HEK293 (cell line): ENCODE results near the gene DLEC1.

Experiments
- CTCF ChIA-PET: fragments of 350-600 bp; formaldehyde crosslinking; extraction: SDS; loops from one replicate; lab custom pipeline; 2021; ENCODE audit warnings: antibody characterized with exemption; lab: Yijun Ruan, JAX
- POLR2A ChIA-PET: fragments of 300-600 bp; formaldehyde crosslinking; extraction: SDS; loops from one replicate; lab custom pipeline; 2020; ENCODE audit warnings: antibody characterized with exemption, inconsistent platforms; lab: Yijun Ruan, JAX
- H3K27ac ChIP-seq: fragments of 200-500 bp; sonication (Bioruptor generic); 2 replicates; pipeline ENCODE4 v1.5.1; 2014; ENCODE audit warnings: low read depth, low read length, control low read depth, inconsistent platforms; ENCODE audit errors: extremely low read depth
- H3K36me3 ChIP-seq, 2 experiments: fragments of 200-500 bp in 1 of 2; sonication (Bioruptor generic) in 1 of 2; 1 replicate in 1 of 2; 2 replicates in 1 of 2; pipeline ENCODE4 v1.5.1; 2014 to 2017; ENCODE audit warnings: inconsistent platforms in 2 of 2, low read length in 2 of 2; ENCODE audit not compliant: control insufficient read depth in 2 of 2, insufficient read depth in 1 of 2
- H3K4me1 ChIP-seq: fragments of 200-500 bp; sonication (Bioruptor generic); 2 replicates; pipeline ENCODE4 v1.5.1; 2014; ENCODE audit warnings: mild to moderate bottlenecking, low read length, inconsistent platforms; ENCODE audit not compliant: control insufficient read depth, insufficient read depth
- H3K4me3 ChIP-seq: 2 replicates; pipeline ENCODE4 v1.5.1; 2011; ENCODE audit warnings: low read depth, mild to moderate bottlenecking, control low read depth, low read length, moderate library complexity
- H3K9me3 ChIP-seq: fragments of 200-500 bp; sonication (Bioruptor generic); 2 replicates; pipeline ENCODE4 v1.5.1; 2014; ENCODE audit warnings: low read depth, low read length, inconsistent platforms; ENCODE audit not compliant: control insufficient read depth, insufficient read depth
- GFI1B ChIP-seq: fragments of 450-650 bp; formaldehyde crosslinking; IDR thresholded peaks from 2 replicates; pipeline ENCODE4 v1.5.1; 2016; ENCODE audit warnings: missing biosample characterization, missing genetic modification characterization
- IKZF3 ChIP-seq: fragments of 450-650 bp; IDR thresholded peaks from 2 replicates; pipeline ENCODE4 v1.5.0; 2018; ENCODE audit warnings: missing biosample characterization, mild to moderate bottlenecking, missing genetic modification characterization, moderate library complexity
- KLF7 ChIP-seq: fragments of 450-650 bp; formaldehyde crosslinking; IDR thresholded peaks from 2 replicates; pipeline ENCODE4 v1.5.1; 2016; ENCODE audit warnings: missing biosample characterization, missing genetic modification characterization, borderline replicate concordance
- SP7 ChIP-seq: fragments of 450-650 bp; formaldehyde crosslinking; IDR thresholded peaks from 2 replicates; pipeline ENCODE4 v1.5.1; 2016; ENCODE audit warnings: missing biosample characterization, missing genetic modification characterization
- ZBTB10 ChIP-seq: fragments of 450-650 bp; formaldehyde crosslinking; IDR thresholded peaks from 2 replicates; pipeline ENCODE4 v1.5.1; 2016; ENCODE audit warnings: missing biosample characterization, missing genetic modification characterization
- ZBTB21 ChIP-seq: fragments of 450-650 bp; formaldehyde crosslinking; IDR thresholded peaks from 2 replicates; pipeline ENCODE4 v1.5.1; 2017; ENCODE audit warnings: missing biosample characterization, missing genetic modification characterization
- ZNF121 ChIP-seq: fragments of 450-650 bp; formaldehyde crosslinking; IDR thresholded peaks from 2 replicates; pipeline ENCODE4 v1.5.1; 2016; ENCODE audit warnings: missing biosample characterization, missing genetic modification characterization
- ZNF202 ChIP-seq: fragments of 450-650 bp; formaldehyde crosslinking; IDR thresholded peaks from 2 replicates; pipeline ENCODE4 v1.5.1; 2016; ENCODE audit warnings: missing biosample characterization, missing genetic modification characterization, borderline replicate concordance
- ZNF335 ChIP-seq: fragments of 450-650 bp; formaldehyde crosslinking; conservative IDR thresholded peaks from 2 replicates; pipeline ENCODE4 v1.5.1; 2016; ENCODE audit warnings: missing biosample characterization, missing genetic modification characterization
- ZNF513 ChIP-seq: fragments of 450-650 bp; IDR thresholded peaks from 2 replicates; pipeline ENCODE4 v1.5.1; 2018; ENCODE audit warnings: missing biosample characterization, missing genetic modification characterization
- ZNF521 ChIP-seq: fragments of 450-650 bp; formaldehyde crosslinking; IDR thresholded peaks from 2 replicates; pipeline ENCODE4 v1.5.1; 2017; ENCODE audit warnings: missing biosample characterization, mild to moderate bottlenecking, missing genetic modification characterization
- ZNF555 ChIP-seq: fragments of 450-650 bp; formaldehyde crosslinking; conservative IDR thresholded peaks from 2 replicates; pipeline ENCODE4 v1.5.1; 2017; ENCODE audit warnings: missing biosample characterization, mild to moderate bottlenecking, missing genetic modification characterization, inconsistent platforms
- ZNF621 ChIP-seq: fragments of 450-650 bp; formaldehyde crosslinking; IDR thresholded peaks from 2 replicates; pipeline ENCODE4 v1.5.1; 2017; ENCODE audit warnings: missing biosample characterization, missing genetic modification characterization
- TF ChIP-seq, protein P1 (sequence below): sonication (generic); formaldehyde crosslinking; IDR thresholded peaks from 2 replicates; pipeline ENCODE4 v1.8.1; 2022; ENCODE audit warnings: mild to moderate bottlenecking, moderate library complexity, missing genetic modification reagents
- TF ChIP-seq, protein P2 (sequence below): fragments of 450-650 bp; formaldehyde crosslinking; IDR thresholded peaks from 2 replicates; pipeline ENCODE4 v1.5.1; 2017; ENCODE audit warnings: missing biosample characterization, missing genetic modification characterization
- TF ChIP-seq, protein P3 (sequence below): fragments of 450-650 bp; formaldehyde crosslinking; IDR thresholded peaks from 2 replicates; pipeline ENCODE4 v1.5.1; 2017; ENCODE audit warnings: missing biosample characterization, missing genetic modification characterization

Gene DLEC1

DNA sequence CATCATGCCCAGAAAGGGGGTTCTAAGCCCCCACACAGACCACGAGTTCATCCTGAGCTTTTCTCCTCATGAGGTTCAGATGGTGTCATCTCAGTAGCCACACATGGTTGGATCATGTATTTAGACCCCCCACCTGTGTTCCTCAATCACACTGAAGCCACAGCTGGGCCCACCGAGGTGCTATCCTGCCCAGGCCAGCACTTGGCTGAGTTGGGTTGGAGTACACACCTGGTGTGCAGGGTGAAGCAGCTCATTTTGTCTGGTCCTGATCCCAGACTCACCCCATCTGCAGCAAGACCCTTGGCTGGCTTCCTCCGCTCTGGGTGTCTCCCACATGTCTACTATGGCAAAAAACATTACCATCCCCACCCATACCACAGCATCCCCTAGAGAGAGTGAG is 56.0 kb downstream of the DLEC1 start:
- Histone ChIP-seq H3K4me3 (no peak overlapping the region), H3K36me3 (no peaks in the 10 kb centered on the region), H3K27ac (no peak overlapping the region), H3K4me1 (no peaks in the 10 kb centered on the region), H3K9me3 (no peaks in the 10 kb centered on the region)
- ChIA-PET POLR2A (no interaction called here), CTCF (interaction anchor here (1.0 kb wide), 1 partner anchor 241 kb away, joined by 3 read pairs; no protein-coding TSS in a partner anchor)
- TF ChIP-seq SP7 (tag by site-specific recombination) = no peak
- no peak for TF ChIP-seq ZBTB21 (tag by site-specific recombination)
- TF ChIP-seq ZNF521 (tag by site-specific recombination) = no peak
- TF ChIP-seq, protein P1, sequence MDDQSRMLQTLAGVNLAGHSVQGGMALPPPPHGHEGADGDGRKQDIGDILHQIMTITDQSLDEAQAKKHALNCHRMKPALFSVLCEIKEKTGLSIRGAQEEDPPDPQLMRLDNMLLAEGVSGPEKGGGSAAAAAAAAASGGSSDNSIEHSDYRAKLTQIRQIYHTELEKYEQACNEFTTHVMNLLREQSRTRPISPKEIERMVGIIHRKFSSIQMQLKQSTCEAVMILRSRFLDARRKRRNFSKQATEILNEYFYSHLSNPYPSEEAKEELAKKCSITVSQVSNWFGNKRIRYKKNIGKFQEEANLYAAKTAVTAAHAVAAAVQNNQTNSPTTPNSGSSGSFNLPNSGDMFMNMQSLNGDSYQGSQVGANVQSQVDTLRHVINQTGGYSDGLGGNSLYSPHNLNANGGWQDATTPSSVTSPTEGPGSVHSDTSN (CRISPR knock-in tag) = no peak
- no peak for TF ChIP-seq ZNF121 (tag by site-specific recombination)
- TF ChIP-seq ZNF513 = no peak

DNA sequence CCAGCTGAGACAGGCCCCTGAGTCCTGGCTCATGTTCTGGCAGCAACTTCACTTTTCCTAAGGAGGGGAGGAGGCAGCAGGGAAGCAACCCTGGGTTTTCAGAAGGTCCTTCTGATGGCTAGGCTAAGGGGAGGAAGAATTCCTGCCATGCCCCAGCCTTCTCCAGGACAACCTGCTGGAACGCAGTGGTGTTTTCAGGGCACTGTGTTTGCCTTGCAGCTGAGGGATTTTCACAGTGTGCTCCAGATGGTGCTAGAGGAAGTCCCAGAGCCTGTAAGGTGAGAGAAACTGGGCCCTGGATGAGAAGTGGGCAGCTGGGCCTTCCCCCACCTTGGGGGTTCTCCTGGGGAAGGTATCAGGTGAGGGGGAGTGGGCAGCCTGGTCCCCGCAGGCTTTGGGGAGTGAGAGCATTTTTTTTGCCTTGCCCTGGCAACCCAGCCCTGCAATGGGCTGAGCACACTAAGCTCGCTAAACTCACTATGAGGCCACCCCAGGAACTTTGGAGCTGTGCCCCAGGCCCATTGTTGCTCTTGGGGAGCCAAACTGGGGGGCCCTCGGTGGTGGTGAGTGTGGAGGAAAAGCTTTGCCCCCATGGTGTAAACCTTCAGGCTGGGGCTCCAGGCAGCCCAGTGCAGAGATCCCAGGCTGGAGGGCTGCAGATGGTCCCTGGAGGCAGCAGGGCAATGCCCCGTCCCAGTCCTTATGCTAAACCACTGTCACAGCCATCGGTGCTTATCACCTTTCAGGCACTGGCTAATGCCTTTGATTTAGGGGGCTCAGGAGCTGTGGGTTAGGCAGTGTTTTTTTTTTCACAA is 56.9 kb downstream of the DLEC1 start:
- CTCF ChIA-PET = interaction anchor here (1.0 kb wide), 1 partner anchor 242 kb away, joined by 3 read pairs; no protein-coding TSS in a partner anchor
- POLR2A ChIA-PET = no interaction called here
- TF ChIP-seq, protein P2, sequence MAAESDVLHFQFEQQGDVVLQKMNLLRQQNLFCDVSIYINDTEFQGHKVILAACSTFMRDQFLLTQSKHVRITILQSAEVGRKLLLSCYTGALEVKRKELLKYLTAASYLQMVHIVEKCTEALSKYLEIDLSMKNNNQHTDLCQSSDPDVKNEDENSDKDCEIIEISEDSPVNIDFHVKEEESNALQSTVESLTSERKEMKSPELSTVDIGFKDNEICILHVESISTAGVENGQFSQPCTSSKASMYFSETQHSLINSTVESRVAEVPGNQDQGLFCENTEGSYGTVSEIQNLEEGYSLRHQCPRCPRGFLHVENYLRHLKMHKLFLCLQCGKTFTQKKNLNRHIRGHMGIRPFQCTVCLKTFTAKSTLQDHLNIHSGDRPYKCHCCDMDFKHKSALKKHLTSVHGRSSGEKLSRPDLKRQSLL (tag by site-specific recombination) = no peak
- TF ChIP-seq ZNF335 (no peak), ZNF555 (no peak), KLF7 (tag by site-specific recombination) (no peak), ZNF202 (no peak), GFI1B (tag by site-specific recombination) (no peak), IKZF3 (tag by site-specific recombination) (no peak), ZBTB10 (tag by site-specific recombination) (no peak), ZNF621 (no peak)
- TF ChIP-seq, protein P3, sequence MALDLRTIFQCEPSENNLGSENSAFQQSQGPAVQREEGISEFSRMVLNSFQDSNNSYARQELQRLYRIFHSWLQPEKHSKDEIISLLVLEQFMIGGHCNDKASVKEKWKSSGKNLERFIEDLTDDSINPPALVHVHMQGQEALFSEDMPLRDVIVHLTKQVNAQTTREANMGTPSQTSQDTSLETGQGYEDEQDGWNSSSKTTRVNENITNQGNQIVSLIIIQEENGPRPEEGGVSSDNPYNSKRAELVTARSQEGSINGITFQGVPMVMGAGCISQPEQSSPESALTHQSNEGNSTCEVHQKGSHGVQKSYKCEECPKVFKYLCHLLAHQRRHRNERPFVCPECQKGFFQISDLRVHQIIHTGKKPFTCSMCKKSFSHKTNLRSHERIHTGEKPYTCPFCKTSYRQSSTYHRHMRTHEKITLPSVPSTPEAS (tag by site-specific recombination) = no peak

More for the DNA sequence above, 56.9 kb downstream of the DLEC1 start:
- Histone ChIP-seq H3K27ac (no peak overlapping the region), H3K4me1 (no peaks in the 10 kb centered on the region), H3K9me3 (no peaks in the 10 kb centered on the region), H3K4me3 (no peak overlapping the region), H3K36me3 (no peaks in the 10 kb centered on the region)
